GM11168 (cell line): ENCODE data around the gene ROBO1.

Experiments
- in situ Hi-C: fragments of 300-500 bp; cut with MboI; formaldehyde crosslinking; loops from one replicate; pipeline ENCODE4 v1.12.0; 2022; ENCODE audit warnings: low sequenced_read_pairs; ENCODE audit not compliant: unreplicated experiment

ROBO1 gene

GRCh38 chr3:79672731-79673130 is 95.1 kb downstream of the ROBO1 start:
- in situ Hi-C loops: no loop called here

- in situ Hi-C loops: no loop called here
Observed at GRCh38 chr3:79672075-79672474, 95.7 kb downstream of the ROBO1 start.

- in situ Hi-C loops: no loop called here
Observed at GRCh38 chr3:79670178-79670577, 97.6 kb downstream of the ROBO1 start.

GRCh38 chr3:79664455-79664854 is 103.3 kb downstream of the ROBO1 start:
- in situ Hi-C loops: no loop called here

GRCh38 chr3:79661896-79662295 is 105.9 kb downstream of the ROBO1 start:
- in situ Hi-C loops: no loop called here

GRCh38 chr3:79657076-79657475 is 110.7 kb downstream of the ROBO1 start:
- in situ Hi-C loops: no loop called here

- in situ Hi-C loops: no loop called here
Observed at GRCh38 chr3:79654019-79654418, 113.8 kb downstream of the ROBO1 start.

GRCh38 chr3:79653266-79653830 is 114.5 kb downstream of the ROBO1 start:
- in situ Hi-C loops: no loop called here

- in situ Hi-C loops: no loop called here
Observed at GRCh38 chr3:79651536-79652065, 116.2 kb downstream of the ROBO1 start.

GRCh38 chr3:79639855-79640254 is 127.9 kb downstream of the ROBO1 start:
- in situ Hi-C loops: no loop called here

GRCh38 chr3:79636372-79636771 is 131.4 kb downstream of the ROBO1 start:
- in situ Hi-C loops: no loop called here

GRCh38 chr3:79632842-79633241 is 135.0 kb downstream of the ROBO1 start:
- in situ Hi-C loops: no loop called here

- in situ Hi-C loops: no loop called here
Observed at GRCh38 chr3:79618883-79619282, 148.9 kb downstream of the ROBO1 start.

- in situ Hi-C loops: no loop called here
Observed at GRCh38 chr3:79606414-79606813, 161.4 kb downstream of the ROBO1 start.

GRCh38 chr3:79604681-79605080 is 163.1 kb downstream of the ROBO1 start:
- in situ Hi-C loops: no loop called here

GRCh38 chr3:79602385-79602784 is 165.4 kb downstream of the ROBO1 start:
- in situ Hi-C loops: no loop called here

GRCh38 chr3:79598594-79598993 is 169.2 kb downstream of the ROBO1 start:
- in situ Hi-C loops: no loop called here

- in situ Hi-C loops: no loop called here
Observed at GRCh38 chr3:79597709-79598108, 170.1 kb downstream of the ROBO1 start.

- in situ Hi-C loops: no loop called here
Observed at GRCh38 chr3:79587150-79587549, 180.6 kb downstream of the ROBO1 start.

- in situ Hi-C loops: no loop called here
Observed at GRCh38 chr3:79586232-79586631, 181.6 kb downstream of the ROBO1 start.

GRCh38 chr3:79572930-79573329 is 194.9 kb downstream of the ROBO1 start:
- in situ Hi-C loops: no loop called here

GRCh38 chr3:79568938-79569337 is 198.9 kb downstream of the ROBO1 start:
- in situ Hi-C loops: no loop called here

GRCh38 chr3:79564192-79564591 is 203.6 kb downstream of the ROBO1 start:
- in situ Hi-C loops: no loop called here
